GM21360 (cell line): ENCODE measurements around the gene TXK.

ENCODE experiments used
- ATAC-seq: cut with Tn5 transposase; IDR thresholded peaks from one replicate; pipeline ENCODE4 v1.9.1; 2021; ENCODE audit warnings: mild to moderate bottlenecking, moderate library complexity; ENCODE audit not compliant: unreplicated experiment

Gene TXK

GRCh38 chr4:48138511-48138910 lies 4.5 kb upstream of the TXK start:
- no peak for ATAC-seq

GRCh38 chr4:48137846-48138245 lies 3.8 kb upstream of the TXK start:
- no peak for ATAC-seq

DNA sequence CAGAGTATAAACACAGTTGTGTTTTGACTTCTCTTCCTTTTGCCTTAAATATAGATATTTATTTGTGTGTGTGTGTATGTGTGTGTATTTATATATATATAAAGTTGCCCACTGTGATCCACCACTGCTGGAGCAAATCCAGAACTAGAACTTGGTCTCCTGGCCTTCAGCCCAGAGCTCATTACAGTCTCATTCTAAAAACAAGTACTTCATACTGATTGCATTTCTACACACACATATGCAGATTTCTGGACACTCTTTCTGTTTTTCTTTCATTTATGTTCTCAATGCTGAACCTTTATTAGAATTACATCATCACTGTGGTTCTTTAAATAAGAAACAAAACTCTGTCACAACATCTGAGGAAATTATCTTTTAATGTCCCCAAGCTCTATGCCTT lies 381 bp downstream of the TXK start:
- no peak for ATAC-seq

GRCh38 chr4:48131736-48132135 lies 2.3 kb downstream of the TXK start:
- no peak for ATAC-seq

DNA sequence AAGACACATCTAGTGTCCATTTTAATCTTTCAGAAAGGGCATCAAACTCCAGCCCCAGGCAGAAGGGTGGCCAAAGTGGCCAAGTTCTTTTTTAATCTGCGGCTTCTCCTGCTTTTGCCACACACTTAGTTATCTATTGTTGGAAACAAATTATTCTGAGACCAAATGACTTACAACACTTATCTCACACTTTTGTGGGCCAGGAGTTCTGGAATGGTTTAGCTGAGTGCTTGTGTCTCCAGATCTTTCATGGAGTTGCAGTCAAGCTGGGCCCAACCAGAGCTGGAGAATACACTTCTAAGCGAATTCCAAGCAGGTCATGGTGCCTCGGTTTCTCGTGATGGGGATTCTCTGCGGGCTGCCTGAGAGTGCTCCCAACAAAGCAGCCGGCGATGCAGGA lies 4.0 kb downstream of the TXK start:
- no peak for ATAC-seq

DNA sequence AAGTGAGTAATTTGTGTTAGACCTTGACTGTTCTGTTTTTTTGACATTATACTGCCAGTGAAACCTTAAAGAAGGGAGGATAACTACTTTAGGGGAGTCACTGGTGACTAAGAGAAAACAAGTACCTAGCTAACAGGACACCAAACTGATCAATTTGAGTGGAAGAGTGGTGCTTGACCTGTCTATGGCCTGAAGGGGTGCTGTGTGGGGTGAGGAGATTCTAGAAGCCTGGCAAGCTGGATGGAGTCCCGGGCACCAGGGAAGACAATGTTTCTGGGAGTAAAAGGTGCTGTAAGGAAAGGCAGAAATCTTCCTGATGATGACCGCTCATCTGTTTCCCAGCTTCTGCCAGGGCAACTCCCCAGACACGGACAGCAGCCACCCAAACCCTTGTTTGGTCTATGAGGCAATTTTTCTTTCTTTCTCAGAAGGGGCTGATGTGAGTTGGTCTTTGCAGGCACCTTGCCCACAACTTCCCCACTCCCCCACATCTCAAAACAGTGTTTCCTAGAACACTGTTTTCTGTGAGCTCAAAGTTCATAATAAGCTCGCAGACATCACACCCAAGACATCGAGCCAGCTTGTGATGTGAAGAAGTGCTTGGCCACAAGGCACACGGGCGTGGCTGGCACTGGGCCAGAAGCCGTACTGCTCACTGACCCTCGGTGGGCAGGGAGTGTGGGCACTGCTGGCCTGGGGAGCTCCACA lies 4.6 kb downstream of the TXK start:
- ATAC-seq, result no peak

GRCh38 chr4:48127682-48128404 lies 6.2 kb downstream of the TXK start:
- ATAC-seq, result peak; percentile 95

DNA sequence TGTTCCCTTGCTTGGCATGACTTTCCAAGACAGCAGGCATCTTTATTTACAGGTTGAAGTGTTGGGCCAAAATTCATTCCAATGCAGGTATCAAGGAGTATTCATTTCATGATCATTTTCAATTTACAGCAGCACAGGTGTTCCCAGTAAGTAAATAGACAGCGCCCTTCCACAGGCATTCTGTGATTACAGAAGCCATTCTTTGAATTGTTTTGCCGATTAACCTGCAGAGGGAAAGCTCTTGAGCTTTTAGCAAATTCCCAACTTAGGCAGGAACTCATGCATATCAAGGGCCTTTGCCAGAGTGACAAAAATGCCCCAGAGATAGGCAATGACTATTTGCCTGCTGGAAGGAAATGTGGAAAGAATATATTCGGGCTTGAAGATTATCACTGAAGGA lies 6.8 kb downstream of the TXK start:
- ATAC-seq, result no peak

- ATAC-seq, result no peak
Observed at GRCh38 chr4:48126621-48127020, 7.4 kb downstream of the TXK start.

GRCh38 chr4:48124870-48125269 lies 9.2 kb downstream of the TXK start:
- no peak for ATAC-seq

DNA sequence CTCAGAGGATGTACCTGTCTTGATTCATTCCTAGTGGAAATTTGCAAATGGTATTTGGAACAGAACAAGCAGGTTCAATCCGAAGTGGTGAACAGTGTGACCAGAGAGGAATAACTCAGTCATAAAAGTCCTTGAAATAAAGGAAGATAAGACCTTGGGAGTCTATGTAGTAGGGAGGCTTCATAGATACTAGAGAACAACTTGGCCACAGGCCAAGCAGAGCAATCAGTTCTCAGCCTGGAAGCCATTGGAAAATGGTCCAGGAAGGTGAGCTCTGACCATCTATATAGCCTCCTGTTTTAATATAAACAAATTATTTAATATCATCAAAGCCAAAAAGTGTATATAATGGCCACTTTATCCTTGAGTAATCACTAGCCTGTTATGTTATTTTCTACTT lies 11.3 kb downstream of the TXK start:
- no peak for ATAC-seq

DNA sequence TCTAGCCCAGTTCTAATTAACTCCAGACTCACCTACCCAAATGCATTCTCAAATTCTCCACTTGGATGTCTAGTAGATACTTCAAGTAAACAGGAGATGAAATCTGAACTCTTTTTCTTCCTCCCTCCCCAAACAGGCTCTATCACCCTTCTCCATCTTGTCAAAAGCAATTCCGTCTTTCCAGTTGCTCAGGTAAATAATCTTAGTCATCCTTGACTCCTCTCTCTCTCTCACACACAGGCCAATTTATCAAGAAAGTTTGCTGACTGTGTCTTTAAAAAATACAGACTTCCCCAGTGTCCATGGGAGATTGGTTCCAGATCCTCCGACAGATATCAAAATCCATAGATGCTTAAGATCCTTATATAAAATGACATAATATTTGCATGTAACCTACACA lies 12.9 kb downstream of the TXK start:
- ATAC-seq, result no peak

DNA sequence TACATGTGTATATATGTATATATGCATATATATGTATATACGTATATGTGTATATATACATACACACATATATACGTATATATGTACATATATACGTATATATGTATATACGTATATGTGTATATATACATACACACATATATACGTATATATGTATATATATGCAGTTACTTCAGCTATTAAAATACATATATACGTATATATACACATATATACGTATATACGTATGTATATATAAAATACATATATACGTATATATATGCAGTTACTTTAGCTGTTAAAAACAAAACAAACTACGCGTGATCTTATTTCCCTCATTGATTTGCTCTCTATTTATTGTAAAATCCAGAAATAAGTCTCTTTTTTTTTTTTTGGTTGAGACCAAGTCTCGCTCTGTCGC lies 13.9 kb downstream of the TXK start:
- no peak for ATAC-seq

DNA sequence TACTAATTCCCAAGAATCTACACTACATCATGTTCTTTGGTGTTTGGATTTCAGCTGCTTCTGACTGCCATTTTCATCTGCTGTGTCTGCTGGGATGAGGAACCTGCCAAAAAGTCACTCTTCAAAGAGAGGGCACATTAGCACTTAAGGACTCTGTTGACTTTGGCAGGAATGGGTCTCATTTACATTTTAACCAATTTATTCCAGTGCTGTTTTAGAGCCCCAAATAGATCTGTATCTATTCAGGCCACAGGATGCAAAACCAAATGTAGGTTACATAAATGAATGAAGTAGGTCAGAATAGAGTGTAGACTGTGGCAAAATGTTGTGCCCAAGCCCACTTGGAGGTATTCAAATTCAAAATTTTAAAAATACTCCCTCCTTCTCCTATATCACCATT lies 14.4 kb downstream of the TXK start:
- ATAC-seq, result no peak

DNA sequence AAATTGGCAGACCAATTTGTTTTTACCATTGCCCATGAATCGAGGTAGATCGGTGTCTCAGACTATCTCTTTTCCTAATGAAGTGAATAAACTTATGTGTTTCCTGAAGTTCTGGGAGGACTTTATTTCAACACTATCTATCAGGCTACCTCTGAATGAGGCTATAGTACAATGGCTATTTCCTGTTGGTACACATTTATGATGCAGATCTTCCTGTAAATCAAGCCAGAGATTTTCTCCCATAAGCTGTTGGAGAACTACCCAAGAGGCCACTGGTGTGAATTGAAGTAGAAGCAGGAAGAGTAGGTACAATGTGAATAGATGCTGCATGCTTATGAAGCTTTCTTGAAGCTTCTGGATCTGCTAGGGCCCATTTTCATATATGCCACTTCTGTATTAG lies 16.0 kb downstream of the TXK start:
- ATAC-seq, result no peak

- ATAC-seq, result no peak
Observed at GRCh38 chr4:48116582-48116981, 17.5 kb downstream of the TXK start.

- no peak for ATAC-seq
Observed at GRCh38 chr4:48114412-48114811, 19.6 kb downstream of the TXK start.

DNA sequence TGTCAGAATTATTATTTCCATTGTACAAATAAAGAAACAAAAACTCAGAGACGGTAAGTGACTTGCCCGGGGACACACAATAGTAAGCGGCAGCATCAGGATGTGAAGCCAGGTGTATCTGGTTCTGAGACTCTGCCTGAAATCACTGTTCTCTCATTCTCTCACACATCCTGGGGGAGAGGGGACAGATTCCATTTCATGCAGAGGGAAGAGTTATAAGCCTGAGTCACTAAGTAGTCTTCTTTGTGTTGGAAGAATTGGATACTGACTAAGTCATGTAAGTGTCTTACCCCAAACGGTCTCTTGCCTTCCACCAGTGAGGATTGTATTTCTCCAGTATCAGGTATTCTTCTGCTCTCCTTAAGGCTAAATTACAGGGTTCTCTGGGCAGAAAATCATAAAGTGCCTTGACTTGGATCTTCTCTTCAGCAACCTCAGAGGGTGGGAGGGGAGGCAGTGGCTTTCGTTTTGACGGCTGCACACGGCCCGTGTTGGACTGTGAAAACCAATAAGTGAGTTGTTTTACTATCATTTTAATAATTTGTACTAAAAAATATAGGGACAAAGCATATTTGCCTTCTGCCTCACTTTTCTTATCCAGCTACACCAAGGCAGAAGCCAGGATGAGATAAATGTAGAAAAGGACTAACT lies 21.9 kb downstream of the TXK start:
- no peak for ATAC-seq

GRCh38 chr4:48110452-48110978 lies 23.5 kb downstream of the TXK start:
- no peak for ATAC-seq

GRCh38 chr4:48109413-48110263 lies 24.4 kb downstream of the TXK start:
- ATAC-seq, result no peak
